NCI-H774 (cell line): ENCODE measurements around the gene CUBN.

Source experiments
- DNase-seq: peaks from one replicate; lab custom pipeline; 2025; lab: John Stamatoyannopoulos, UW

Gene CUBN

GRCh38 chr10:16787361-16787791, 342.2 kb downstream of the CUBN start:
- no peak for DNase-seq

GRCh38 chr10:16780338-16780880, 349.2 kb downstream of the CUBN start:
- no peak for DNase-seq

- DNase-seq: no peak
Observed at GRCh38 chr10:16779384-16779915, 350.2 kb downstream of the CUBN start.

- peak; percentile 46 for DNase-seq
Observed at GRCh38 chr10:16777473-16778370, 351.9 kb downstream of the CUBN start.

- DNase-seq: no peak
Observed at GRCh38 chr10:16776896-16777295, 352.7 kb downstream of the CUBN start.
